ENCODE results near the gene SAFB.

The SAFB gene

DNA sequence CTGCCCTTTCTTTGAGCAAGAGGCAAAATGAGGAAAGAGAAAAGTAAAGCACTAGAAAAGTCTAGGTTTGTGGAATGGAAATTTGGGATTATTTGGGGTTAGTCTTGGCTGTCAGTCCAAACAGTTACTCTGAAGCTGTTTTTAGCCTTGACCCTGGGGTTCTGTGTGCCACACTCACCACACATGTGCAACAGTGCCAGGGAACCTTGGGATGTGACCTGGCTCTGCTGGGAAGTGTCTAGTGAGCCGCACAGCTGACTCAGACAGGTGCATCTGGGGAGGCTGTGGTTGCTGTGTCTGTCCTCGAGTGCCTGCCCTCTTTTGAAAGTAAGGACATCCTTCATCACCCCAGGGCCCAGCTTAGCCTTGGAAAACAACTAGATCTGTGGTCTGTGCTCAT lies 41.6 kb downstream of the SAFB start:
- in situ Hi-C loops (cut with HindIII; ENCODE audit: low sequenced_read_pairs), result no loop called here

DNA sequence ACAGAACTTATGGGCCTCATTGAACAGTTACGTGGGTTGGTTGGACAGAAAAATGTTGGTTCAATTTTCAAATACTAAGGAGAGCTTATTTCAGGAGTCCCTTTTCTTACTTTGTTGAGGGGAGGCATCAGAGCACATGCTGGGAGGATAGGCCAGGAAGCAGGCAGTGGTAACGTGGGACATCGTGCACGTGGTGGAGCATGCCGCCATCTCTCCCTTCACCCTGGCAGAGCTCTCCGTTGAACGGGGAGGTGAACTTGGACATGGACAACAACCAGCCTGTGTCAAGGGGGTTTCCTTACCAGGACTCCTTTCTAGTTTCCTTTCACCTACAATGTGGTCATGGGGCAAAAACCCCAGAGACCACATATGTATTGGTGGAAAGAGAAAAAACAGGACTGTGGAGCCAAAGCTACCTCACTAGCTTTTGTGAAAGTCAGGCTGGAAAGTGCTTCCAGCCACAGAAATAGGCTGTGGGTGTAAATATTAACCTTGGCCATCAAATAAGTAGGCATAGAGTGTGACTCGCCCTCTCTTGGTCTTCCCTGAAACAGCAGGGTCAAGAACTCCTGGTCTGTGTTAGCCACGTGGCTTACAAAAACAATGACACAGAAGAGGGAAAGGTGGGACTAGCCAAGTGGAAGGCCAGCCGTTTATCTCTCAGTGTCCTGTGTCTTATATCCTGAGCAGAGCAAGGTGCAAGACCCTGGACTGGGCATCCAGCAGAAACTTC lies 43.1 kb downstream of the SAFB start:
- in situ Hi-C loops (cut with HindIII; ENCODE audit: low sequenced_read_pairs), result no loop called here

DNA sequence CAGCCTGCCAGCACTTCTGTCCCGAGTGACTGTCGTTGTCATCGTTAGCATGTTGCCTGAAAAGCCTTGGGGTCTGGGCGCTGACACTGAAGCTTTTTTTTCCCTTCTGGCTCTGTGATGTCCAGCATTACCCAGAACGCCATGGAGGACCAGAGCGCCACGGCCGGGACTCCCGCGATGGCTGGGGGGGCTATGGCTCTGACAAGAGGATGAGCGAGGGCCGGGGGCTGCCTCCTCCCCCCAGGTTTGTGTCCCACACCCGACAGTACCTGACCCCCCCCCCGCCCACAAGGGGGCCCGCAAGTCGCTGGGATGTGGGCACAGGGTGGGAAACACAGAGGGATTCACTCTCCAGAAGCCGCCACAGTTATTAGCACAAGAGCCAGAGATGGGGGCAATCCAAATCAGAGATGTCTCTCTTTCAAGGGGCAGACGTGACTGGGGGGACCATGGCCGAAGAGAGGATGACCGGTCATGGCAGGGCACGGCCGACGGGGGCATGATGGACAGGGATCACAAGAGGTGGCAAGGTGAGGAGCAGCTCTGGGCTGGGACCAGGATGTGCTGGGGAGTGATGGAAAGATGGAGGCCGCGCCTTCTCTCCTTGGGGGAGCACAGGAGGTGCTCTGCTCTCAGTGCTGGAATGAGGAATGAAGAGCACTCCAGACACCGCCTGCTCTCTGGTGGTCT lies 44.2 kb downstream of the SAFB start:
- in situ Hi-C loops (cut with HindIII; ENCODE audit: low sequenced_read_pairs), result no loop called here

DNA sequence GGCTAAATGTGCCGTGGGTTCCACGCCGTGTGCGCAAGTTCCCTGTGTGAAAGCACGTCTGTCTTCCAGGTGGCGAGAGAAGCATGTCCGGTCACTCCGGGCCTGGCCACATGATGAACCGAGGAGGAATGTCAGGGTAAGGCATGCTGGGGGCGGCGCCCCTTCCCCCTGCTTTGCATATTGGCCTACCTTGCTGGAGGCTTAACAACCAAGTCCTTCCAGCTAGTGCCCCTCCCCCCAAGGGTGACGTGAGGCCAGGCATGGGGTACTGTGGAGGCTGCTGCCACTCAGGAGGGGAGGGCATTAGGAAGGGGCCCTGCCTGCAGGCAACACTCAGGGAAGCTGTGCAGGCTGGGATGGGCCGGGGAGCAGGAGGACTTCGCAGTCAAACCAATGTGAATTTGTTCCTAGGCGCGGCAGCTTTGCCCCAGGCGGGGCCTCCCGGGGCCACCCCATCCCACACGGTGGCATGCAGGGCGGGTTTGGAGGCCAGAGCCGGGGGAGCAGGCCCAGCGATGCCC lies 44.9 kb downstream of the SAFB start:
- in situ Hi-C loops (cut with HindIII; ENCODE audit: low sequenced_read_pairs), result no loop called here

DNA sequence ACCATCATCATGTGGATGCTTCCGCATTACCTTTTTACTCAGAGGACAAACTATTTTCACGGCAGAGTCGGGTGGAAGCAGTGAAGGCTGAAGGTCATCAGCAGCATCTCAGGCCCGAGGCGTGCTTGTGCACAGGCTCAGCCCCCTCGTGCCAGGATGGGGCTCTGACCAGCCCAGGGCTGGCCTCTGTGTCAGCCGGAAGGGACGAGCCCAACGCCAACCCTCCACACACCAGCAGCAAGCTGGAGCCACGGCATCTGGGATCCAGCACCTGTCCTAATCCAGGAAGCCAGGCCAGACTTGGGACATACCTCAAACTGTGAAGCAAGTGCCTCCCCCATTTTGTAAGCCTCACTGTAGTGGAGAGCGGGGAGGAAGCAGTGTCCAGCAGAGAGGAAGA lies 46.3 kb downstream of the SAFB start:
- in situ Hi-C loops (cut with HindIII; ENCODE audit: low sequenced_read_pairs), result no loop called here

DNA sequence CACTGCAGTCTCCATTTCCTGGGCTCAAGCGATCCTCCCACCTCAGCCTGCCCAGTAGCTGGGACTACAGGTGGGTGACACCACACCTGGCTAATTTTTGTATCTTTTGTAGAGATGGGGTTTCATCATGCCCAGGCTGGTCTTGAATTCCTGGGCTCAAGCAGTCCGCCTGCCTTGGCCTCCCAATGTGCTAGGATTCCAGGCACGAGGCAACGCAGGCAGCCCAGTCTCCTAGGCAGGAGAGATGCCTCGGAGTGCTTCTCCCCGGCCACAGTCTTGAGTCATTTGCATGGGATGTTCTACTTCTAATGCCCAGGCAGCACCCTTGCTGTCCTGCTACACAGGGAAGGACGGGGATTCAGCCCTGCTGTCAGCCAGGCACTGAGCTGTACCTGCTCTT lies 48.7 kb downstream of the SAFB start:
- in situ Hi-C loops (cut with HindIII; ENCODE audit: low sequenced_read_pairs), result no loop called here

DNA sequence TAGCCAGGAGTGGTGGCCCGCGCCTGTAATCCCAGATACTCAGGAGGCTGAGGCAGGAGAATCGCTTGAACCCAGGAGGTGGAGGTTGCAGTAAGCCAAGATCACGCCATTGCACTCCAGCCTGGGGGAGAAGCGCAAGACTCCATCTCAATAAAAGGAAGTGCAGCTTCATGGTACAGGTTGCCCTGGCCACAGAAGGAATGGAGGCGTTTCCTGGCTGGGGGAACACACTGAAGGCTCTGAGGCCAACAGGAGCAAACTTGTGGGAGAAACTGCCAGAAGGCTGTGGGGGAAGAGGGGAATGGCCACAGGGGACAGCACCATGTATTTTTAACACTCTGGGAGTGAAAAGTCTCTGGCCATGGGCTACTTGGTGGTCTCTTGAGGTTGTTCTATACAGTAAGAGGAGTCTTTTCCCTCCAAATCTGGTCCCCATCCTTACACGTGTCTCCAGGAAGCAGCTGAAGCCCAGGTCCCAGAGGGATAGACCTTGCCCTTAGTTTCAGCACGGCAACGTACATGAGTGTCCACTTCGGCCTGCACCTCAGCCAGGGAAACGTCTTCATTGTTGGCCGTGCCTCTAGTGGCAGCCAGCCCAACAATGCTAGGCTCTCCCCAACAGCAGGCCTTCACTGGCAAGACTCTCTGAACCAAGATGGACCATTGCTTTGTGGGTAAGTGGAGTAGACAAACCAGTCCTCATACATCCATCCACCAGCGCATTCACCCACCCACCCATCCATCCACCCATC lies 50.0 kb downstream of the SAFB start:
- in situ Hi-C loops (cut with HindIII; ENCODE audit: low sequenced_read_pairs), result no loop called here

DNA sequence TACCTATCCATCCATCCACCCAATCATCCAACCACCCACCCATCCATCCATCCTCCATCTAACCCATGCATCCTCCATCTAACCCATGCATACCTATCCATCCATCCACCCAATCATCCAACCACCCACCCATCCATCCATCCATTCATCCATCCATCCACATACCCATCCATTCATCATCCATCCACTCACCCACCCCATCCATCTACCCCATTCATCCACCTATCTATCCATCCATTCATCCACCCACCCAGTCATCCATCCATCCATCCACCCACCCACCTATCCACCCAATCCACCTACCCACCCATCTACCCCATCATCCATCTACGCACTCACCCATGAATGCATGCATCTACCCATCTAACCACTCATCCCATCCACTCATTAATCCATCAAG lies 50.9 kb downstream of the SAFB start:
- in situ Hi-C loops (cut with HindIII; ENCODE audit: low sequenced_read_pairs), result no loop called here

DNA sequence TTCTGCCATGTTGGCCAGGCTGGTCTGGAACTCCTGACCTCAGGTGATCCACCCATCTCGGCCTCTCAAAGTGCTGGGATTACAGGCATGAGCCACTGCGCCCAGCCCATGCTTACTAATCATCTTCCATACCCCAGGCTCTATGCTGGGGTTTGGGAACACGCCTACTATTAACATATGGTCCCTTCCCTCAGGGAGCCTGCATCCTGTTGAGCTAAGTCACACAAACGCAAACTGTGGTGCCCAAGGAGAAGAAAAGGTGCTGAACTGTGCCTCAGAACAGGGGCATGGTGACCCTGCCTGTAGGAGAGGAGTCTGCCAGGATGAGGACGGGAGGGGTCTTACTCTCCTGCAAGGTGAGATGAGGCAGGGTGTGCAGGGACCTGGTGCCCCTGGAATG lies 51.8 kb downstream of the SAFB start:
- in situ Hi-C loops (cut with HindIII; ENCODE audit: low sequenced_read_pairs), result no loop called here

DNA sequence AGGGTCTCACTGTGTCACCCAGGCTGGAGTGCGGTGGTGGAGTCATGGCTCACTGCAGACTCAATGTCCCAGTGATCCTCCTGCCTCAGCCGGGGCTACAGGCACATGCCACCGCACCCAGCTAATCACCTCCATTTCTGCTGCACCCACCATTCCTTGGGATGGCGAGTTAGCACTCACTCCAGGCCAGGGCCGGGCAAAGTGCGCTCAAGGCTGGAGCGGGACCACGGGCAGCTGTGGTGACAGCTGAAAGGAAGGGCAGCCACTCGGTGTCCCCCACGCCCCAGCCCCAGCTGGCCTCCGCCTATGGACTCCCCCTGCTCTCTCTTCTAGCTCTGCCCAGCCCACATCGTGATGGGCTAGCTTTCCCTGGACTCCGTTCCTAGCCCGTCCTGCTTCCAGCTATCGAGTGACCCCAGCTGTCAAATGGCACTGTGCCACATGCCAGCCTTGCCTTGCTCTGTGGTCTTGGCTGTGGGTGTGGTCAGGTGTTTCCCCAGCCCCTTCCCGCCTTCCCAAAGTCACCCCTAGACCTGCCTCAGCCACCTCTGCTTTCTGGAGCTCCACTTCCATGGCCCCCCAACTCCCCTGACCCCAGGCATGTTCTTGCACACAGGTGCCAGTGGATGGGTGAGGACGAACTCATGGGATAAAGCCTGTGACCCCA lies 53.4 kb downstream of the SAFB start:
- in situ Hi-C loops (cut with HindIII; ENCODE audit: low sequenced_read_pairs), result no loop called here

DNA sequence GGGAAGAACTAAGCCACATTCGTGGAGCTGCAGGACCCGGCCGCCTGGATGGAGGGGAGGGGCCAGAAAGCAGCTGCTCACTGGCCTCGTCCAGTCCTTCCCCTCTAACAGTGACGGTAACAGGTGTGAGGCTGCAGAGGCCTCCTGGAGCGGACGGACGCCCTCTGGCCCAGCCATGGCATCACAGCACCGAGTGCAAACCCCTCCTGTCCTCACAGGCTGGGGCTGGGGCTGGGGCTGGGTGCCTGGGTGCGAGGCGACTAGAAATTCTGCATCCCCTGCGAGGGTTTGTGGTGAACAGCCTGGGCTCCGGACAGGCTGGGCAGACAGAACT lies 53.9 kb downstream of the SAFB start:
- in situ Hi-C loops (cut with HindIII; ENCODE audit: low sequenced_read_pairs), result no loop called here

DNA sequence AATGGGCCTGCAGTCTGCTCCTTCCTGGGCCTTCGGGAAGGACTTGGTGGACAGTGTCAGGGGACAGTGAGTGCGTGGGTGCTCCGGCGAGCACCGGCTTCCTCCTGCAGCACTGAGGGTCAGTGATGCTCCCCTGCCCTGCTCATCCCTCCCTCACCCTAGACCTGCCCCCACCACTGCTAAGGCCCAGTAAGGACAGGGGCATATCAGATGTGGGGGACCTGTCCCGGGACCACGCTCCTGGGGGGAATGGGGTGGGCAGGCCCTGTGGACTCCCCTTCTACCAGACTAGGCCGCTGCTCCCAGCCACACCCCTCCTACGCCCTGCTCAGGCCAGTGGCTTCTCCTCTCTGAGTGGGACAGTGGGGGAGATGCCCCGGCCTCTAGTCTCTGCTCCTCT lies 54.3 kb downstream of the SAFB start:
- in situ Hi-C loops (cut with HindIII; ENCODE audit: low sequenced_read_pairs), result no loop called here

DNA sequence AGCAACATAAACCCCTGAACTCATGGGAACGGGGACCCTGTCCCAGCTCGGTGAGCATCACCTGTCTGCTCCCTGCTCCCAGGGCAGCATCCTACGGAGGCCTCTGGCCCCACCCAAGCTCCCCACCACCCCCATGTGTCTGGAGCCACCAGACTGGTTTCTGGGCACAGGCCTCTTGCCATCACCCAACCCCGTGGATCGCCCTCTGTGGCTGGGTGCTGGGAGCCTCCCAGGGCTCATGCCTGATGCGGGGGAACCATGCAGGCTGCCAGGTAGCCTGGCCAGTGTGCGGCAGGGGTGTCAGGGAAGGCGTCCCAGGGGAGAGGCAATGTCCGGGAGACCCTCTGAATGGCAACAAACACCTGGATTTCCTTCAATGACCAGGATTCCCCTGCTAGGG lies 54.7 kb downstream of the SAFB start:
- in situ Hi-C loops (cut with HindIII; ENCODE audit: low sequenced_read_pairs), result no loop called here

DNA sequence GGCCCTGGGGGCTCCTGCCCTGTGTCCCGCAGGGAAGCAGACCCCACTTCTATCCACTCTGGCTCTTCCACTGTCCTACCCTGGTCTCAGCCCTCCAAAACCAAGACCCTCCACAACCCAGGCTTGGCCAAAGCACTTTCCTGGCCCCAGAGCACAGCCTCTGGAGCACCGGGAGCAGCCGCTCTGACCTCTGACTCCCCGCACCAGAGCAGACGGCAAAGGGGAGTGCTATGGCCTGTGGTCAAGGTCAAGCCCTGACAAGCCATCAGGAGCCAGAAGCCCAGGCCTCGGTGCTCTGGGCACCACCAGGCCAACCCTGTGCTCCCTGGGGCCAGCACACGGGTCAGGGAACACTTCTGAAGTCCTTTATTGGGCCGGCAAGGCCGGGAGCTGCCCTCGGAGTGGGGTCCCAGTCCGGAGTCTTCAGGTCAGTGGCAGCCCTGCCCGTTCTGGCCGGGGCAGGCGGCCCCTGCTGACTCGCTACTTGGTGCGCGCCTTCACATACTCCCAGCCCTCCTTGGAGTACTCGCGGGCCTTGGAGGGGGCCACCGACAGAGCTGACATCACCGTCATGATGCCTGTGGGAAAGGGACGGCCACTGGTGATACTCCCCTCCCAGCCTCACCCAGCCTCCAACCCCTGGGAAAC lies 55.3 kb downstream of the SAFB start:
- in situ Hi-C loops (cut with HindIII; ENCODE audit: low sequenced_read_pairs), result no loop called here

DNA sequence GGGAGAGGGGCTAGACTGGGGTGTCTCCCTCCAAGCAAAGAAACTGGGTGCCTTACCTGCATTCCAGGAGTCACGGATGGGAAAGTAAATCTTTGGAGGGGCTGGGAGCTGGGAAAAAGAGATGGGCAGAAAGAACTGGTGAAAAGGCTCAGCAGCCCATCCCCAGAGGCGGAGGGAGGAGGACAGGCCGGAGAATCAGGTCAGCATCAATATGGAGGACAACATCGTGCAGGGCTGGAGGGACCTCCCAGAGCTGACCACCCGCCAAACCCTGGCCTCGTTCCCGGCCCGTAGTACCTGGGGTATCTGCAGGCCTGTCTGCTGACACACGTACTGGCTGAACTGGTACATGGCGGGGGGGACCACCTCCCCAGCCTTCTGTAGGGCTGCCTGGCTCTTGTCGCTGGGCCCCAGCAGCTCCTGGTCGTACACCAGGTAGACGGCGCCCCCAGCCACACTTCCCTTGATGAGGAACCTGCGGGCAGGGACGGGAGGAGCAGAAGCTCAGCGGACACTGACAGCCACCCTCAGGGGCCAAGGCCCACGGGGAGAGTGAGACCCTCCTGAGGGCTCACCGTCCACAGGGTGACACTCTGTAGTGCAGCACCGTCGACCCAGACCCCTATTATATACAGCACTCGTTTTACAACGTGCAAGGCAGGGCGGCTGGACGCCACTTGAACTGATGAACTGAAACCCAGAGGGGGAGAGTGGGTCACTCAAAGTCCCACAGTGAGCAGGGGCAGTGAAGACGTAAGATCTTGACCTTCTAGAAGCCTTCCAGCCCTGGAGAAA lies 56.6 kb downstream of the SAFB start:
- in situ Hi-C loops (cut with HindIII; ENCODE audit: low sequenced_read_pairs), result no loop called here

DNA sequence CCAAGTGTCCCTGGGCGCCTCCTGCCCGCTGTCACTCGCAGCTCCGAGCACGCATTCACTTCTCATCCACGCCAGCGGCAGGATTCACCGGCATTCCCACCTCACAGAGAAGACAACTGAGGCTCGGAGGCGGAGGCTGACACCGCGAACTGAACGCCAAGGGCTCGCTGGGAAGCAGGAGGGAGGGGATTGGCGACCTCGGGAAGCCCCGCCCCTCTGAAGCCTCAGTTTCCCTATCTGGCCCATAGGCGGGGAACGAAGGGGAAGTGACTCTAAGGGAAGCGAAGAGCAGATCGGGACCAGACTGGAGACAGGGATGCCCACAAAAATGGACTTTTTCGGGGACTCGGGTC lies 57.2 kb downstream of the SAFB start:
- in situ Hi-C loops (cut with HindIII; ENCODE audit: low sequenced_read_pairs), result no loop called here

DNA sequence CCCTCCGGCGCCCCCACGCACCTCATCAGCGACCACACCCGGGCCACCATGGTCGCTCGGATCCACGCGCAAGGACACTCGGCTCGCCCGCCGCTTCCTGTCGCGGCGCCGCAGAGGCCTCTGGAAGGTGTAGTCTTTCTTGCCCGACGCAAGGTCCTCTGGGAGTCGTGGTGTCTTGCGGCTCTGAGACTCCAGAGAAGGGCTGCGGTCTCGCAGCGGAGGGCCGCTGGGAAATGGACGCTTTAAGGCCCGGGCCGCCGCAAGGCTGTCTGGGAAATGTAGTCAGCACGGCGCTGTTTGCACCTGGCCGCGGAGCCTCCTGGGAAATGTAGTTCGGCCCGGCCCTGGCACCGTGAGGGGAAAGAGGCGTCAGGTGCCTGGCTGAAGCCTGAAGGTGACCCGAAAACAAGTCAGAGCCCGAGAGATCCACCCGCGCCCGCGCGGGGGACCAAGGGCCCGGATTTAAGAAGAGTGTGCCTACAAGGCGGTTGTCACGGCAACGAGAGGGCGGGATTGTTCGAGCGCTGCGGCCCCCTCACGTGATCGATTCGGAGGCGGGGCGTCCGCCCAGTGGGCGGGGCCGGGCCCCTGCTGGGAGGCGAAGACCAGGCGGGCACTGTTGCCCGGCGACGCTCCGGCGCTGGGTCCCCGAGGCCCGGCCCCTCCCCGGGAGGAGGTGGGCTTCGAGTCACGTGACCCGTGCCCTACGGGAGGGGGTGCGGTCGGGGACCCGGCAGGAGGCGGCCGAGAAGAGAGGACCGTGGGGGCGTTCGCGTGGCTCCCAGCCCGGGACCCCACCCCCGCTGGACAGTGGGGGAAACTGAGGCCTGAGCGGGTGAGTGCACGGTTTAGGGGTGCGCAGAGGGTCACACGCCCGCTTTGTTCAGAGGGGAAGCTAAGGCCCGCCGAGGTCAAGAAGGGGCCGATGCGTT lies 57.8 kb downstream of the SAFB start, which contains the start of the genes HSD11B1L and MICOS13:
TSS of gene HSD11B1L (plus strand) at position 591 of the 932 bp plus-strand sequence. CDS start 3,806 bp downstream, outside the sequence.
TSS of gene MICOS13 (minus strand) at position 80 of the 932 bp plus-strand sequence. CDS start at position 50, 30 bp downstream.
- in situ Hi-C loops (cut with HindIII; ENCODE audit: low sequenced_read_pairs), result no loop called here

DNA sequence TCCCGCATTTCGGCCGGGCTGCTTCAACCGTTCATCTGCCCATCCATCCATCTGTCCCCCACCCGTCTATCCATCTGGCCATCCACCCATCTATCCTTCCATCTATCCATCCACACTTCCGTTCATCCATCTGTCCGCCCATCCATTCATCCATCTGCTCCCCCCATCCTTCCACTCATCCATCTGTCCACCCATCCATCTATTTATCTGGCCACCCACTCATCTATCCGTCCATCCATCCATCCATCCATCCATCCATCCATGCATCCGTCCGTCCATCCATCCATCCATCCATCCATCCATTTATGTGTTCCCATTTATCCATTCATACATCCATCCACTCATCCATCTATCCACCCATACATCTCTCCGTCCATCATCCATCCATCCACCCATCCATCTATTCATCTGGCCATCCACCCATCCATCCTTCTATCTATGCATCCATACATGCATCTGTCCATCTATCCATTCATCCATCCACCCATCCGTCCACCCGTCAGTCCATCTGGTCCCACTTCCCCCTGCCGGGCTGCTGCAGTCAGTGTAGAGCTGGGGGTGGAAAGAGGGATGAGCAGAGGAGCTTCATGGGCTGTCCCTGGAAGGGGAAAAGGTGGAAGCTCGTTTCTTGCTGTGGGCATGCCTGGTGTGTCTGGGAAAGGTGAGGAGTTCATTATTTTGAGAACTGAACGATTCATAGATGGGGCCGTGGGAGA lies 58.7 kb downstream of the SAFB start:
- in situ Hi-C loops (cut with HindIII; ENCODE audit: low sequenced_read_pairs), result no loop called here

All from DLD1 (cell line).